Glutamatergic neuron (in vitro differentiated cells): Measurements from ENCODE around the gene ARHGAP32. TPM values are rescaled to one million over a fixed set of nuclear protein-coding genes. Genes with fewer than 3 reads are reported as not detected.
"Not testable (repeated sequence)": the region's sequence is repeated elsewhere in the genome, so short reads cannot be mapped to it uniquely, and the experiment has no call there.

ENCODE experiments used
- DNase-seq: peaks from one replicate; pipeline ENCODE4 v3.0.0; 2022
- H3K27ac Mint-ChIP-seq: one replicate; pipeline ENCODE4 v1.8.0; 2020; ENCODE audit warnings: mild to moderate bottlenecking, mixed read lengths, inconsistent platforms; ENCODE audit not compliant: unreplicated experiment
- H3K27me3 Mint-ChIP-seq: one replicate; pipeline ENCODE4 v1.8.0; 2020; ENCODE audit warnings: mild to moderate bottlenecking, moderate library complexity, mixed read lengths, inconsistent platforms; ENCODE audit not compliant: unreplicated experiment
- H3K36me3 Mint-ChIP-seq: one replicate; pipeline ENCODE4 v1.8.0; 2020; ENCODE audit warnings: mild to moderate bottlenecking, mixed read lengths, inconsistent platforms; ENCODE audit not compliant: unreplicated experiment
- H3K4me1 Mint-ChIP-seq: one replicate; pipeline ENCODE4 v1.8.0; 2020; ENCODE audit warnings: mild to moderate bottlenecking, low read depth, mixed read lengths, inconsistent platforms; ENCODE audit not compliant: unreplicated experiment
- H3K4me3 Mint-ChIP-seq: one replicate; pipeline ENCODE4 v1.8.0; 2020; ENCODE audit warnings: mild to moderate bottlenecking, mixed read lengths, inconsistent platforms; ENCODE audit not compliant: unreplicated experiment
- H3K9me3 Mint-ChIP-seq: one replicate; pipeline ENCODE4 v1.8.0; 2020; ENCODE audit warnings: mild to moderate bottlenecking, moderate library complexity, mixed read lengths, inconsistent platforms; ENCODE audit not compliant: unreplicated experiment
- CTCF ChIP-seq: fragments of 200-600 bp; sonication (generic); IDR thresholded peaks from one replicate; pipeline ENCODE4 v1.5.0; 2021; ENCODE audit not compliant: partially characterized antibody, unreplicated experiment
- total RNA-seq: library from RNA; stranded (reverse); fragmentation: NEBNext Ultra II Directional; extraction: Animal tissue kit (Norgen Biotek cat#: 25700); gene quantifications from one replicate; pipeline ENCODE4 v1.2.1, GENCODE V29; 2021; ENCODE audit not compliant: unreplicated experiment

ARHGAP32 gene
- total RNA-seq, 1 donor from 2014 or later = 45.3 TPM

- H3K27me3 Mint-ChIP-seq = no peaks in the 10 kb centered on the region
Measured at GRCh38 chr11:129189646-129190045, 2.5 kb downstream of the ARHGAP32 start.

GRCh38 chr11:129185082-129185481 lies 7.0 kb downstream of the ARHGAP32 start:
- not testable (repeated sequence) for H3K27ac Mint-ChIP-seq, H3K27me3 Mint-ChIP-seq, H3K9me3 Mint-ChIP-seq, DNase-seq, H3K36me3 Mint-ChIP-seq, H3K4me1 Mint-ChIP-seq, H3K4me3 Mint-ChIP-seq

More at GRCh38 chr11:129189646-129190045, 2.5 kb downstream of the ARHGAP32 start:
- Mint-ChIP-seq H3K4me1 (peaks cover 4% of the 10 kb centered on the region), H3K36me3 (no peaks in the 10 kb centered on the region), H3K27ac (no peak overlapping the region), H3K4me3 (no peak overlapping the region), H3K9me3 (no peaks in the 10 kb centered on the region)
- no peak for TF ChIP-seq CTCF
- DNase-seq = no peak

GRCh38 chr11:129184581-129184980 lies 7.5 kb downstream of the ARHGAP32 start:
- Mint-ChIP-seq H3K9me3 (no peaks in the 10 kb centered on the region), H3K4me3 (no peak overlapping the region), H3K4me1 (peaks cover 5% of the 10 kb centered on the region), H3K36me3 (no peaks in the 10 kb centered on the region), H3K27me3 (no peaks in the 10 kb centered on the region), H3K27ac (no peak overlapping the region)
- DNase-seq = no peak
- TF ChIP-seq CTCF = no peak

DNA sequence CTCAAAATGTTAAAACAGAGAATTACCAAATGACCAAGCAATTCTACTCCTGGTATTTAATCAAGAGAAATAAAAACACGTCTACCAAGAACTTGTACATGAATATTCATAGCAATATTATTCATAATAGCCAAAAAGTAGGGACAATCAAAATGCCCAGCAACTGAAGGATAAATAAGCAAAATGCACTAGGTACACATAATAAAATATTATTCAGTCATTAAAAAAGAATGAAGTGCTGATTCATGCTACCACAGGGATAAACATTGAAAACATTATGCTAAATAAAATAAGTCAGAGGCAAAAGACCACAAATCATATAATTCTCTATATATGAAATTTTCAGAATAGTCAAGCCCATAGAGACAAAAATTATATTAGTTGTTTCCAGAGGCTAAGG lies 24.8 kb downstream of the ARHGAP32 start:
- Mint-ChIP-seq H3K9me3 (peaks cover 2% of the 10 kb centered on the region), H3K27me3 (peaks cover under 1% of the 10 kb centered on the region), H3K27ac (no peak overlapping the region), H3K4me3 (no peak overlapping the region), H3K4me1 (no peaks in the 10 kb centered on the region), H3K36me3 (peaks cover 12% of the 10 kb centered on the region)
- no peak for TF ChIP-seq CTCF
- DNase-seq = no peak

DNA sequence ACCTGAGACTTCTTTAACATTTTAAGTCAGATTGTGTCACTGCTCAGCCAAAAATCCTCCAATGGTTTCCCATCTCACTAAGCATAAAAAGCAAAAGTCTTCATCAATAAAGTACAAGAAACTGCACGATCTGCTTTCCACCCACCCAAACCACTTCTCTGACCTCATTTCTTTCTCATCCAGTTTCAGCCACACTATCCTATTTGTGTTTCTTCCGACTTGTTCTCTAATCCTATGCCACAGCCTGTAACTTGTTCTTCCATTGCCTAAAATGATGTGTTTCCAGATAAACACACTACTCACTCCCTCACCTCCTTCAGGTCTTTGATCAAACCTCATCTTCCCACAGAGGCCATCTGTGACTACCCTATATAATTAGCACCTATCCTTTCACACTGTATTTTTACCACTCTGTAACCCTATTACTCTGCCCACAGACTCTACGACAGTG lies 28.4 kb downstream of the ARHGAP32 start:
- H3K36me3 Mint-ChIP-seq = peaks cover 8% of the 10 kb centered on the region

GRCh38 chr11:129157080-129157479 lies 35.0 kb downstream of the ARHGAP32 start:
- not testable (repeated sequence) for H3K4me1 Mint-ChIP-seq, H3K4me3 Mint-ChIP-seq, H3K27me3 Mint-ChIP-seq, H3K36me3 Mint-ChIP-seq, H3K27ac Mint-ChIP-seq, DNase-seq, H3K9me3 Mint-ChIP-seq

More for the DNA sequence above, 28.4 kb downstream of the ARHGAP32 start:
- no peak for DNase-seq
- Mint-ChIP-seq H3K27me3 (no peaks in the 10 kb centered on the region), H3K4me3 (no peak overlapping the region), H3K4me1 (no peaks in the 10 kb centered on the region), H3K27ac (no peak overlapping the region), H3K9me3 (peaks cover 2% of the 10 kb centered on the region)
- no peak for TF ChIP-seq CTCF
